Measurements from ENCODE around the gene MROH7.
A peak's percentile ranks its signal among the peaks of the same experiment; 100 is the strongest.

Gene MROH7

DNA sequence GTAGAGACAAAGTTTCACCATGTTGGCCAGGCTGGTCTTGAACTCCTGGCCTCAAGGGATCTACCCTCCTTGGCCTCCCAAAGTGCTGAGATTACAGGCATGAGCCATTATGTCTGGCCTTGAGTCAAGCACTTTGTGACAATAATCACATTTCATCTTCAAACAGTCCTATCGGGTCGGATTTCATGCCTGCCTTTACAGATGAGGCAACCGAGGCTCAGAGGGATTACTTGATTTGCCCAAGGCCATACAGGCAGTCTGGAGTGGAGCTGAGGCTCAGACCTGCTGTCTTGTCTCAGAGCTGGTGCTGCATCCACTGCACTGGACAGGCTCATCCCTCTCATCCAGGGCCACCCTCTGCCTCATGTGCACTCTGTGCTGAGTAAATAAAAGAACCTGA is 44.8 kb upstream of the MROH7 start:
- Histone ChIP-seq H2BK5ac (ENCODE audit: low read depth, low read length, poor library complexity) (no peak overlapping the region), H3K23ac (ENCODE audit: low read length) (no peak overlapping the region), H3K4ac (ENCODE audit: low read depth, low read length) (no peak overlapping the region), H4K91ac (ENCODE audit: low read depth, low read length) (no peak overlapping the region), H3K36me3 (ENCODE audit: control insufficient read depth in 1 of 2, insufficient read depth in 2 of 2, low read length in 2 of 2) (peaks cover 0 to 2% of the 10 kb centered on the region in 2 experiments), H2BK12ac (ENCODE audit: low read length) (no peak overlapping the region), H3K27ac (ENCODE audit: low read depth, low read length) (no peak overlapping the region), H2AK5ac (ENCODE audit: low read length) (no peak overlapping the region), H3K4me2 (ENCODE audit: low read length) (no peak overlapping the region), H3K79me2 (ENCODE audit: control insufficient read depth, insufficient read depth, low read length, poor library complexity) (no peaks in the 10 kb centered on the region), H2BK120ac (ENCODE audit: insufficient read depth, low read length, poor library complexity) (no peak overlapping the region), H3K27me3 (ENCODE audit: insufficient read depth, low read length) (no peaks in the 10 kb centered on the region), H2AFZ (ENCODE audit: insufficient read depth, low read length, poor library complexity) (no peak overlapping the region), H3K4me3 (ENCODE audit: low read depth, low read length) (no peak overlapping the region), H4K12ac (ENCODE audit: low read depth, low read length) (no peak overlapping the region), H3K4me1 (ENCODE audit: control insufficient read depth in 1 of 2, insufficient read depth in 2 of 2, low read length in 2 of 2) (no peaks in the 10 kb centered on the region), H3K9me3 (ENCODE audit: insufficient read depth, low read depth, low read length) (peaks cover 1% of the 10 kb centered on the region), H3K14ac (ENCODE audit: low read length) (no peak overlapping the region), H4K8ac (ENCODE audit: low read depth, low read length) (no peak overlapping the region), H3K9ac (ENCODE audit: low read length) (no peak overlapping the region), H3K18ac (ENCODE audit: low read length) (no peak overlapping the region), H3K79me1 (ENCODE audit: low read length) (no peaks in the 10 kb centered on the region)
- DNase-seq: peak; percentile 52 to 70
- WGBS (ENCODE audit: extremely low coverage, insufficient coverage, insufficient read length): no CpG with 5 or more reads among the region's 3 CpGs

DNA sequence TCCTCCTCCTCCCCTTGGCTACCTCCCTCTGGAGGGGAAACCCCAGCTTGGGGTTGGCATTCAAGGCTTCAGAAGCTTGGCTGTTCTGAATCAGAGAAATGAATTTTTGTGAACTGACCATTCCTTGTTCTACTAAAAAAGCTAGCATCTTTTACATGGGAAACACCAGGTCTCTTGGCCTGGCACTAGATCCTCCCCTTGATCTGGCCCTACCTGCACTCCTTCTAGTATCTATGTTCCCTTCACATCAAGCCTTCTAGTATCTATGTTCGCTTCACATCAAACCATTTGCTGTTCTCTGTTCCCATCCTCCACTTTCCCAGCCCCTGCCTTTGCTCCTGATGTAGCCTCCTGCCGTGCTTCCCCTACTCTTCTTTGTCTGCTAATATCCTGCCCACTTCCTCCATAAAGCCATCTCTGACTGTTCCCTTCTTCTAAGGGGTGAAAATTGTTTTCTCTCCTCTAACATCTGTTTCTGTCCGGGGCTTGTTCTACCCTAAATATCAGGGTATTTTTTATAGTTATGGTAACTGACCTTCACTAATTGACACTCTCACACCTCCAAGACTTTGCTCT is 44.0 kb upstream of the MROH7 start:
- Histone ChIP-seq H3K36me3 (ENCODE audit: control insufficient read depth in 1 of 2, insufficient read depth in 2 of 2, low read length in 2 of 2) (peaks cover 0 to 2% of the 10 kb centered on the region in 2 experiments), H3K18ac (ENCODE audit: low read length) (no peak overlapping the region), H3K27ac (ENCODE audit: low read depth, low read length) (no peak overlapping the region), H2BK5ac (ENCODE audit: low read depth, low read length, poor library complexity) (no peak overlapping the region), H4K91ac (ENCODE audit: low read depth, low read length) (no peak overlapping the region), H3K79me1 (ENCODE audit: low read length) (no peaks in the 10 kb centered on the region), H2BK12ac (ENCODE audit: low read length) (no peak overlapping the region), H3K79me2 (ENCODE audit: control insufficient read depth, insufficient read depth, low read length, poor library complexity) (no peaks in the 10 kb centered on the region), H2AFZ (ENCODE audit: insufficient read depth, low read length, poor library complexity) (no peak overlapping the region), H3K4me3 (ENCODE audit: low read depth, low read length) (no peak overlapping the region), H2AK5ac (ENCODE audit: low read length) (no peak overlapping the region), H3K9ac (ENCODE audit: low read length) (no peak overlapping the region), H4K8ac (ENCODE audit: low read depth, low read length) (no peak overlapping the region), H3K14ac (ENCODE audit: low read length) (no peak overlapping the region), H2BK120ac (ENCODE audit: insufficient read depth, low read length, poor library complexity) (no peak overlapping the region), H3K4me1 (ENCODE audit: control insufficient read depth in 1 of 2, insufficient read depth in 2 of 2, low read length in 2 of 2) (no peaks in the 10 kb centered on the region), H3K27me3 (ENCODE audit: insufficient read depth, low read length) (no peaks in the 10 kb centered on the region), H3K4me2 (ENCODE audit: low read length) (no peak overlapping the region), H4K12ac (ENCODE audit: low read depth, low read length) (no peak overlapping the region), H3K4ac (ENCODE audit: low read depth, low read length) (no peak overlapping the region), H3K9me3 (ENCODE audit: insufficient read depth, low read depth, low read length) (peaks cover 1% of the 10 kb centered on the region), H3K23ac (ENCODE audit: low read length) (no peak overlapping the region)
- no CpG with 5 or more reads among the region's 3 CpGs for WGBS (ENCODE audit: extremely low coverage, insufficient coverage, insufficient read length)
- peak in 1 of 2 donors; percentile 5 for DNase-seq

DNA sequence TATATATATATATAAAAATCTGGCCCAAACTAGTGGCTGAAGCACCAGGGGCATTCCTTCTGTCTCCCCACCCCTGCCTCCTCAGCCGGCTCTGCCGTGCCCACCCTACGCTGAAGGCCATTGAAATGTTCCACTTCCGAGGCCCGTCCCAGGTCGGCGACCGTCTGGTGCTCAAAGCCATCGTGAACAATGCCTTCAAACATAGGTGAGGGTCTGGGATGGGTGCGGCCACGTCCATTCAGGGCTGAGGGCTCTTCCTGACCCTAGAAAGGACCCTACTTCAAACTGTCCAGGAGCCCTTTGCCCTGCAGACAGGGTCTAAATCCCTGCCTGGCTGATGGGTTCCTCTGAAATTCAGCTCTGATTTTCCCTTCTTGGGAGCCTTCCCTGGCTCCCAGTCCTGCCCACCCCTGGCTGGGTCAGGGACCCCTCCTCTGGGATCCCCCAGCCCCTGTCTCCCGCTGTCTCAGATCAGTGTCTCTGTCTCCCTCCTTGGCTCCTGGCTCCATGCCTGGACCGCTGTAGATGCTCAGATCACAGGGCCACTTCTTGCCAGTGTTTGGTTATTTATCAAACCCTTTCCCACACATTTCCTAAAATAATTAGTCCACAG is 42.3 kb upstream of the MROH7 start:
- Histone ChIP-seq H2AK5ac (ENCODE audit: low read length) (no peak overlapping the region), H3K27me3 (ENCODE audit: insufficient read depth, low read length) (no peaks in the 10 kb centered on the region), H2BK120ac (ENCODE audit: insufficient read depth, low read length, poor library complexity) (no peak overlapping the region), H3K4ac (ENCODE audit: low read depth, low read length) (no peak overlapping the region), H3K14ac (ENCODE audit: low read length) (no peak overlapping the region), H2BK12ac (ENCODE audit: low read length) (no peak overlapping the region), H3K18ac (ENCODE audit: low read length) (no peak overlapping the region), H3K79me1 (ENCODE audit: low read length) (no peaks in the 10 kb centered on the region), H3K4me2 (ENCODE audit: low read length) (no peak overlapping the region), H3K4me3 (ENCODE audit: low read depth, low read length) (no peak overlapping the region), H3K27ac (ENCODE audit: low read depth, low read length) (no peak overlapping the region), H4K12ac (ENCODE audit: low read depth, low read length) (no peak overlapping the region), H2AFZ (ENCODE audit: insufficient read depth, low read length, poor library complexity) (no peak overlapping the region), H3K79me2 (ENCODE audit: control insufficient read depth, insufficient read depth, low read length, poor library complexity) (no peaks in the 10 kb centered on the region), H3K36me3 (ENCODE audit: control insufficient read depth in 1 of 2, insufficient read depth in 2 of 2, low read length in 2 of 2) (peaks cover 0 to 2% of the 10 kb centered on the region in 2 experiments), H4K8ac (ENCODE audit: low read depth, low read length) (no peak overlapping the region), H2BK5ac (ENCODE audit: low read depth, low read length, poor library complexity) (no peak overlapping the region), H4K91ac (ENCODE audit: low read depth, low read length) (no peak overlapping the region), H3K23ac (ENCODE audit: low read length) (no peak overlapping the region), H3K9ac (ENCODE audit: low read length) (no peak overlapping the region), H3K9me3 (ENCODE audit: insufficient read depth, low read depth, low read length) (peaks cover under 1% of the 10 kb centered on the region), H3K4me1 (ENCODE audit: control insufficient read depth in 1 of 2, insufficient read depth in 2 of 2, low read length in 2 of 2) (no peaks in the 10 kb centered on the region)
- WGBS (ENCODE audit: extremely low coverage, insufficient coverage, insufficient read length): no CpG with 5 or more reads among the region's 13 CpGs
- no peak for DNase-seq

DNA sequence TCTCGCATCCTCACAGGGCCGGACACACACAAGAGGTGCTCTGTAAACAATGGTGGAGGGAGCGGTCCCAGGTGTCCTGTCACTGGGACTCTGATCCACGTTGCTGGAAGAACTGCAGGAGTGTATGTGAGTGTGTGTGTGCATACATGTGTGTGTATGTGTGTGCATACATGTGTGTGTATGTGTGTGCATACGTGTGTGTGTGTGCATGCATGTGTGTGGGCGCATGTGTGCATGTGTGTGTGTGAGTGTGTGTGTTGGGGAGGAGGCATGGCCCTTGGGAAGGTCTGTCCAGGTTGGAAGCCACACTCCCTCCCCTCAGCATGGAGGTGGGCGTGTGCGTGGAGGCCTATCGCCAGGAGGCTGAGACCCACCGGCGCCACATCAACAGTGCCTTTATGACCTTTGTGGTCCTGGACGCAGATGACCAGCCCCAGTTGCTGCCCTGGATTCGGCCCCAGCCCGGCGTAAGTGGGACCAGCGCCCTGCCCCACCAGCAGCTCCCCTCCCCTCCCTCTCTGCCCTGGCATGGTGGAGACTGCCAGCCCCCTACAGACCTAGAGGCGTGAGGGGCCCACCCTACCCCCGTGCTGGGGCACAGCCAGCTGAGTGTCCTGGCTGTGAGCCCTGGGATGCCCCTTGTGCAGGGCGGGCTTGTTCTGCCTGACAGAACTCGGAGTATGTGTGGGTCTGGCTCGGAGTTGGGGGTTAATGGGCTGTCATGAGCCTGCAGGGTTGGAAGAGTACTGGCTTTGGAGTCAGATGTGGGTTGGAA is 40.5 kb upstream of the MROH7 start:
- Histone ChIP-seq H2BK12ac (ENCODE audit: low read length) (no peak overlapping the region), H3K79me1 (ENCODE audit: low read length) (no peaks in the 10 kb centered on the region), H3K4me2 (ENCODE audit: low read length) (no peak overlapping the region), H2AK5ac (ENCODE audit: low read length) (no peak overlapping the region), H3K18ac (ENCODE audit: low read length) (no peak overlapping the region), H4K12ac (ENCODE audit: low read depth, low read length) (no peak overlapping the region), H2BK120ac (ENCODE audit: insufficient read depth, low read length, poor library complexity) (no peak overlapping the region), H3K23ac (ENCODE audit: low read length) (no peak overlapping the region), H3K27ac (ENCODE audit: low read depth, low read length) (no peak overlapping the region), H3K4me1 (ENCODE audit: control insufficient read depth in 1 of 2, insufficient read depth in 2 of 2, low read length in 2 of 2) (no peaks in the 10 kb centered on the region), H3K4ac (ENCODE audit: low read depth, low read length) (no peak overlapping the region), H2AFZ (ENCODE audit: insufficient read depth, low read length, poor library complexity) (no peak overlapping the region), H3K14ac (ENCODE audit: low read length) (no peak overlapping the region), H3K9me3 (ENCODE audit: insufficient read depth, low read depth, low read length) (peaks cover 2% of the 10 kb centered on the region), H3K4me3 (ENCODE audit: low read depth, low read length) (no peak overlapping the region), H3K79me2 (ENCODE audit: control insufficient read depth, insufficient read depth, low read length, poor library complexity) (no peaks in the 10 kb centered on the region), H3K27me3 (ENCODE audit: insufficient read depth, low read length) (no peaks in the 10 kb centered on the region), H3K36me3 (ENCODE audit: control insufficient read depth in 1 of 2, insufficient read depth in 2 of 2, low read length in 2 of 2) (no peaks in the 10 kb centered on the region), H4K91ac (ENCODE audit: low read depth, low read length) (no peak overlapping the region), H2BK5ac (ENCODE audit: low read depth, low read length, poor library complexity) (no peak overlapping the region), H3K9ac (ENCODE audit: low read length) (no peak overlapping the region), H4K8ac (ENCODE audit: low read depth, low read length) (no peak overlapping the region)
- no peak for DNase-seq
- WGBS (ENCODE audit: extremely low coverage, insufficient coverage, insufficient read length): no CpG with 5 or more reads among the region's 21 CpGs

All from trophoblast cell (in vitro differentiated cells and primary cell).